Large intestine (tissue), 3 donors: ENCODE results near the gene ZNF621. TPM values are rescaled to one million over a fixed set of nuclear protein-coding genes. Genes with fewer than 3 reads are reported as not detected.
A peak's percentile ranks its signal among the peaks of the same experiment; 100 is the strongest.

ENCODE experiments used
- DNase-seq, 2 donors: peaks; one replicate each; pipeline versions ENCODE4 v3.0.0 to v3.0.0-alpha.2; 2013
- H3K27ac ChIP-seq: one replicate; pipeline ENCODE4 v1.5.1; 2013; ENCODE audit warnings: low read length
- H3K27me3 ChIP-seq: 2 replicates; pipeline ENCODE4 v1.6.1; 2013; ENCODE audit warnings: low read length; ENCODE audit not compliant: control insufficient read depth, insufficient read depth
- H3K36me3 ChIP-seq: 2 replicates; pipeline ENCODE4 v1.6.1; 2013; ENCODE audit warnings: low read length; ENCODE audit not compliant: control insufficient read depth, insufficient read depth
- H3K4me1 ChIP-seq: one replicate; pipeline ENCODE4 v1.6.1; 2013; ENCODE audit warnings: low read length; ENCODE audit not compliant: control insufficient read depth, insufficient read depth
- H3K4me3 ChIP-seq: one replicate; pipeline ENCODE4 v1.5.1; 2013; ENCODE audit warnings: low read length
- H3K9me3 ChIP-seq: one replicate; pipeline ENCODE4 v1.6.1; 2013; ENCODE audit warnings: mild to moderate bottlenecking, low read depth, low read length, moderate library complexity; ENCODE audit not compliant: control insufficient read depth
- WGBS: methylation state at CpG from one replicate; pipeline ENCODE4 v1.1.5; 2013; ENCODE audit warnings: low lambda C conversion rate; ENCODE audit not compliant: insufficient coverage; 5-methylcytosine and 5-hydroxymethylcytosine counted together
- polyA plus RNA-seq: library from polyadenylated mRNA; unstranded; fragments of 120-200 nt; gene quantifications from one replicate; pipeline ENCODE4 v1.2.1, GENCODE V29; 2013

The ZNF621 gene
- polyA plus RNA-seq, 1 donor: 20.7 TPM

DNA sequence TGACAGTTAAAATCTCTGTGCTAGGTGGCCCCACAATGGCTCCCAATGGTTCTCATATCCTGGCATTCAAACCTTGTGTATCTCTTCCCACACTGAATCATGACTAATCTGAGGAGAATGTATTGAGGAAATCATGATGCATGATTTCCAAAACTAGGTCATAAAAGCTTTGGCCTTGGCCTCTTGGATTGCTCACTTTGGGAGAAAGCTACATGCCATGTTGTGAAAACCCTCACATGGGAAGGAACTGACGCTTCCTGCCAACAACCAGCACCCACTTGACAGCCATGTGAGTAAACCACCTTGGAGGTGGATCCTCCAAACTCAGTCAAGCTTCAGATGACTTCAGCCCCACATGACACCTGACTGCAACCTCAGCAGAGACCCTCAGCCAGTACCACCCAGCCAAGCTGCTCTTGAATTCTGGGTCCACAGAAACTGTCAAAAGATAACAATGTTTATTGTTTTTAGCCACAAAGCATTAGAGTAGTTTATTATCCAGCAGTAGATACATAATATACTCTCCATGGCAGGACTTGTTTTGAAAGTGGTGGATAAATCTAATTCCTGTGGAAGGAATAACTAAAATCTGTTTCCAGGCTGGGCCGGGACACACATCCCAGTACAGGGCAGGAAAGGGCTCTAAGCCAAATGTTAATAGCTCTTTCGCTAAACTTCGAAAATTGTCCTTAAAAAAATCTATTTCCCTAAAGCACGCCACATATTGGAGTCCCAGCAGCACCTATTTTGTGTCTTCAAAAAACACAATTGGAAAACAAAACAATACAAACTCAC is 19.9 kb upstream of the ZNF621 start:
- Histone ChIP-seq H3K4me3 (no peak overlapping the region), H3K9me3 (no peaks in the 10 kb centered on the region), H3K4me1 (no peaks in the 10 kb centered on the region), H3K27me3 (no peaks in the 10 kb centered on the region), H3K36me3 (peaks cover 3% of the 10 kb centered on the region), H3K27ac (no peak overlapping the region)
- peak in 1 of 2 donors; percentile 18 for DNase-seq
- no CpG with 5 or more reads among the region's 5 CpGs for WGBS

DNA sequence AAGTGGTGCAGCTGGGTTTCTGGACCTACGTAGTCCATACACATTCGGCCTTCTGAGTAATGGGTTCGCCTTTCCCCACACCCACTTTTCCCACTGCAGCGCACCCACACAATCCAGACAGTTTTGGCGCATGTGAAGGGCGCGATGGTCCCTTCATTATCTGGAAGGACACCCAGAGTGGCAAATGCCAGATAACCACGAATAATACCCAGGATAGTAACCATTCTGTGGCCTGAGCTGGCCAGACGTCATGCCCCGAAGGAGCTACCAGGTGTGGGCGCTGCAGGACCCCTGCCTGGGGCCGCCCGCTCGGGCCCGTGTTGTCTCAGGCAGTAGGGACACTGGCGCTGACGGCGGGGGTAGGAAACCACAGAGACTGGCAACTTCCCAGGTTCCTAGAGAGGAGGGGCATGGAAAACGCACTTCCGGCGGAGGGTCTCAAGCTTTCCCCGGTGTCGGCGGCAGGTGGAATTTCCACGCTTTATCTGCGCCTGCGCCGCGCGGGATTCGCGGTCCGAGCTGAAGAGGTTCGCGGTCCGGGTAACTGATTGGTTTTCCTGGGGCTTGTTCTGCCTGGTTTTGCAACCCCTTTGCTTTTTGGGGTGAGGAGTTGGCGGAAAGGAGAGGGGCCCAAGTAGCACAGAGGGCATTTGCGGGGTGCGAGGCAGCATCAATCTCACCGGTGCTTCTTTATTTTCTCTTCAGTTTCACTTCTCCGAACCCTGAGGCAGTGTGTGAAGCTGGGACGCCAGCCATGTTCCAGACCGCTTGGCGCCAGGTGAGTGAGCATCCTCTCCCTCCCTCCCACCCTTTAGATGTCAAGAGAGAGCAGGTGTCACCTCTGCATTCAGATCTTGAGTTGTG is 18.9 kb upstream of the ZNF621 start, which contains the start of gene ZNF620:
Gene ZNF620, plus strand, starts transcription at position 441 of the 864 bp plus-strand sequence. Its CDS starts 314 bp downstream, at position 755.
- peaks cover 9% of the 10 kb centered on the region for H3K36me3 ChIP-seq
- H3K4me1 ChIP-seq: no peaks in the 10 kb centered on the region
- H3K9me3 ChIP-seq: no peaks in the 10 kb centered on the region
- H3K4me3 ChIP-seq: peak within 1 kb of the TSS; percentile 74
- no CpG with 5 or more reads among the region's 44 CpGs for WGBS
- no peaks in the 10 kb centered on the region for H3K27me3 ChIP-seq
- peak within 1 kb of the TSS; percentile 70 for H3K27ac ChIP-seq
- peak; percentile 81 to 93 for DNase-seq

DNA sequence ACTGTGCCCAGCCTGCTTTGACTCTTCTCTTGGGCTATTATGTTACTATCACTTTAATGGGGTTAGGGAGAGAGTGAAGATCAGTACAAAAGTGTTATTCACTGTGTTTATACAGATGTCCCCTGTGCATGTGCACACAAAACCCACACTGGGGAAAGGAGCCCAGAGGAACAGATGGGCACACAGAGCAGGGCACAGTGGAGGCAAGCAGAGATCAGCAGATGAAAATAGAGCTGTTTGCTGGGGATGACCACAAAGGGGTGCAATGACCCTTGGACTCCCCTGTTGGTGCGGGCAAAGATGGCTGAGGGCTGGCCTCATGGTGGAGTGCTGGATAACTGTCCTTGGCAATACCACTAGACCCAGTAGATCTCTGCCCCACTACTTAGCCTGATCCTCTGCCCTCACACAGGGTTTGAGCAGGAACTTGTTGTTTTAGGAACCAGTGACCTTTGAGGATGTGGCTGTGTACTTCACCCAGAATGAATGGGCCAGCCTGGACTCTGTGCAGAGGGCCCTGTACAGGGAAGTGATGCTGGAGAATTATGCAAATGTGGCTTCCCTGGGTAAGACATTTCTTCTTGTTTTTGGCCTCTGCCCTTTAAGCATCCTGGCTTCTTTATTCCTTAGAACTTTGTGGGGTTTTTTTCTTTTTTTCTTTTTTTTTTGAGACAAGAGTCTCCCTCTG is 13.6 kb upstream of the ZNF621 start:
- Histone ChIP-seq H3K36me3 (peaks cover 31% of the 10 kb centered on the region), H3K4me1 (no peaks in the 10 kb centered on the region), H3K4me3 (no peak overlapping the region), H3K27me3 (no peaks in the 10 kb centered on the region), H3K27ac (no peak overlapping the region), H3K9me3 (no peaks in the 10 kb centered on the region)
- no CpG with 5 or more reads among the region's 1 CpG for WGBS
- DNase-seq: no peak

DNA sequence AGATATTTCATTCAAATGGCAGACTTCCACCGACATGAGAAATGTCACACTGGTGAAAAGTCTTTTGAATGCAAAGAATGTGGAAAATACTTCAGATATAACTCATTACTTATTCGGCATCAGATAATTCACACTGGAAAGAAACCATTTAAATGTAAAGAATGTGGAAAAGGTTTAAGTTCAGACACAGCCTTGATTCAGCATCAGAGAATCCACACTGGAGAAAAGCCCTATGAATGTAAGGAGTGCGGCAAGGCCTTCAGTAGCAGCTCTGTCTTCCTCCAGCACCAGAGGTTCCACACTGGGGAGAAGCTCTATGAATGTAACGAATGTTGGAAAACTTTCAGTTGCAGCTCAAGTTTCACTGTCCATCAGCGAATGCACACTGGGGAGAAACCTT is 8.6 kb upstream of the ZNF621 start:
- Histone ChIP-seq H3K4me3 (no peak overlapping the region), H3K9me3 (no peaks in the 10 kb centered on the region), H3K4me1 (no peaks in the 10 kb centered on the region), H3K27ac (no peak overlapping the region), H3K27me3 (no peaks in the 10 kb centered on the region), H3K36me3 (peaks cover 24% of the 10 kb centered on the region)
- no peak for DNase-seq
- WGBS: 100% methylated on average over 2 of the region's 5 CpGs

DNA sequence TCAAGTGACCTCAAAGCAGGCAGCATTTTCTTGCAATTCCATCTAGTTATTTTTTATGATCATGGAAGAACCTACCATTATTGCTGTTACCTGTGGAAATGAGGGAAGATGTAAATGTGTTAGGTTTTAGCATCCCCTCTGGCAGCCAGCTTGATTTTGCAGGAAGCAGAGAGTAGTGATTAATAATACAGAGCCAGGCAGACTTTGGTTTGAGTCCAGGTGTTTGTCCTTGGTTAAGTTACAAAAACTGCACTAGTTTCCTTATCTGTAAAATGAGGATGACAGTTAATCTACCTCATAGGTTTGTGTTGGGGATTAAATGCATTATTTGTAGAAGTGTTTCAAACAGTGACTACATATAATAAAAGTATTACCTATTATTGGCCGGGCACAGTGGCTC is 6.7 kb upstream of the ZNF621 start:
- DNase-seq: no peak
- no CpG with 5 or more reads among the region's 1 CpG for WGBS
- Histone ChIP-seq H3K4me3 (no peak overlapping the region), H3K27ac (no peak overlapping the region), H3K36me3 (peaks cover 13% of the 10 kb centered on the region), H3K9me3 (no peaks in the 10 kb centered on the region), H3K4me1 (no peaks in the 10 kb centered on the region), H3K27me3 (no peaks in the 10 kb centered on the region)

DNA sequence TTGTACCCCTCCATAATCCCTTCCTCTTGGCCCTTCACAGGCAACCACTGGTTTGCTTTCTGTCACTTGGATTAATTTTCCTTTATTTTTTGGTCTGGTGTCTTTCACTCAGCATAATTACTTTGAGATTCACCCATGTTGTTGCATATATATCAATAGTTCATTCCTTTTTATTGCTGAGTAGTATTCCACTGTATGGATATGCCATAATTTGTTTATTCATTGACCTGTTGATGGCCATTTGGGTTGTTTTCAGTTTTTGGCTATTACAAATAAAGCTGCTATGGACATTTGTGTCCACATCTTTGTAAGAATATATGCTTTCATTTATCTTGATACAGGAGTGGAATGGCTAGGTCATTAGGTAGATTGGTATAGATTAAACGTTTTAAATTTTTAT is 5.9 kb upstream of the ZNF621 start:
- H3K27me3 ChIP-seq: no peaks in the 10 kb centered on the region
- H3K36me3 ChIP-seq: peaks cover 13% of the 10 kb centered on the region
- no CpG with 5 or more reads among the region's 1 CpG for WGBS

DNA sequence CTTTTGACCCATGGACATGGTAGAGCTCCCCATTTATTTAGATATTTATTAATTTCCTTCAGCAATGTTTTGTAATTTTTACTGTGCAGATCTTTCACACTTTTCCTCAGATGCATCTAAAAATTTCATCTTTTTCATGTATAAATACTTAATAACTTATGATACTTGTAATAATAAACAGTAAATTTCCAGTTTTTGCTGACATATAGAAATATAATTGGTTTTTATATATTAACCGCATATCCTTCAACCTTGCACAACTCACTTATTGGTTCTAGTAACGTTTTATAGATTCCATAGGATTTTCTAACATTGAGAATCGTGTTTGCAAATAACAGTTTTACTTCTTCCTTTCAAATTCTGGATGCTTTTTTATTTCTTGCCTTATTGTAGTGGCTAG is 3.5 kb upstream of the ZNF621 start:
- Histone ChIP-seq H3K4me1 (no peaks in the 10 kb centered on the region), H3K27ac (no peak overlapping the region), H3K36me3 (peaks cover 4% of the 10 kb centered on the region), H3K9me3 (peaks cover 2% of the 10 kb centered on the region), H3K4me3 (no peak overlapping the region), H3K27me3 (no peaks in the 10 kb centered on the region)
- DNase-seq: no peak
- 40% methylated on average over 1 of the region's 3 CpGs for WGBS

More for the DNA sequence above, 5.9 kb upstream of the ZNF621 start:
- Histone ChIP-seq H3K27ac (no peak overlapping the region), H3K9me3 (no peaks in the 10 kb centered on the region), H3K4me1 (no peaks in the 10 kb centered on the region), H3K4me3 (no peak overlapping the region)
- no peak for DNase-seq

DNA sequence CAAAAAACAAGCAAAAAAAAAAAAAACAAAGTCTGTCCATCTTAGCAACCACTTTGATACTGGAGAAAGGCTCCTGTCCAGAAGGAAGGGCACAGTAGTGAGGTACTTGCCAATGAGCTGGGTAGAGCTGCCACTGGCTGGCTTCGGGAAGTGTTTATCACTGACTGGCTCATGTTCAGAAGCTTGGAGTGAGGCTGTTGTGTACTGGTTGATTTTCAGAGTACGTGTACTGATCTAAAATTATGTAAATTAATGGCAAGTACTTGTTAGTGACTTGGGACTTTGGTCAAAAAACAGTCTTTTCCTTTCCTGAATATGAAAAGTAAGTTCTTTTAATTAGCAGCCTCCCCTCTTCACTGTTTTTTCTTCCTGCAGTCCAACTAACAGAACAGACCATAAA is 979 bp upstream of the ZNF621 start:
- Histone ChIP-seq H3K27ac (peak overlapping the region; percentile 86), H3K36me3 (peaks cover under 1% of the 10 kb centered on the region), H3K4me3 (no peak overlapping the region), H3K9me3 (peaks cover 2% of the 10 kb centered on the region), H3K27me3 (no peaks in the 10 kb centered on the region), H3K4me1 (no peaks in the 10 kb centered on the region)
- peak in 1 of 2 donors; percentile 17 for DNase-seq
- no CpG with 5 or more reads among the region's 2 CpGs for WGBS

DNA sequence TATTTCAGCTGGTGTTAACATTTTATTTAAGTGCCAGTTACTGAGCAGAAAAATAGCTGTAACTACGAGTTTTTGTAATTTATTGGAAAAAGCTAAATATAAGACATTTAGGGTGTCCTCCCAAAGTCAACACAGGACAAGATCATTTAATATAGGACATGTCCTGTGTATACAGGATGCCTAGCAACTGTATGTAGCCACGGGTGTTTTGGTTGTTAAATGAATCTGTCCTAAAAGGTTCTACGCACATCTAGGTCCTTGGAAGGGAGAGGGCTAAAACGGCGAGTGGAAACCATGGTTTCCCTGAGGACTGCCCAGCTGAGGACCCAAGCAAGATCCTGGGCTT is 565 bp upstream of the ZNF621 start:
- 20% methylated on average over 1 of the region's 5 CpGs for WGBS
- no peaks in the 10 kb centered on the region for H3K27me3 ChIP-seq
- peaks cover 2% of the 10 kb centered on the region for H3K9me3 ChIP-seq
- H3K36me3 ChIP-seq: peaks cover 4% of the 10 kb centered on the region
- no peak for DNase-seq
- peak overlapping the region; percentile 97 for H3K4me3 ChIP-seq
- H3K4me1 ChIP-seq: no peaks in the 10 kb centered on the region
- H3K27ac ChIP-seq: peak overlapping the region; percentile 86

DNA sequence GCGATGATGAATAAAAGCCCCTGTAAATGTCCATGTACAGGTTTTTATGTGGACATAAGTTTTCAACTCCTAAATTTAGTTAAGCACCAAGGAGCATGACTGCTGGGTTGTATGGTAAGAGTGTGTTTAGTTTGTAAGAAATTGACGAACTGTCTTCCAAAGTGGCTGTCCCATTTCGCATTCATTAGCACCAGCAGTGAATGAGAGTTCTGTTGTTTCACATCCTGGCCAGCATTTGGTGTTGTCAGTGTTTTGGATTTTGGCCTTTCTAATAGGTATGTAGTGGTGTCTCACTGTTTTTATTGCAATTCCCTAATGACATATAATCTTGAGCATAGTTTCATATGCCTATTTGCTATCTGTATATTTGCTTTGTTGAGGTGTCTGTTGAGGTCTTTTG is 3.7 kb downstream of the ZNF621 start:
- no peaks in the 10 kb centered on the region for H3K27me3 ChIP-seq

More for the DNA sequence above, 3.7 kb downstream of the ZNF621 start:
- Histone ChIP-seq H3K36me3 (peaks cover 46% of the 10 kb centered on the region), H3K4me1 (no peaks in the 10 kb centered on the region), H3K27ac (no peak overlapping the region), H3K4me3 (no peak overlapping the region), H3K9me3 (peaks cover 2% of the 10 kb centered on the region)
- DNase-seq: no peak
- WGBS: 100% methylated on average over 1 of the region's 3 CpGs
